Endothelial cell of umbilical vein (primary cell): Measurements from ENCODE around the gene PPIB. TPM values are rescaled to one million over a fixed set of nuclear protein-coding genes. Genes with fewer than 3 reads are reported as not detected.

Source experiments
- BruUV-seq: library from RNA; stranded (reverse); fragments of 400-500 nt; replicated peaks from 2 replicates; lab custom pipeline; 2021; lab: Mats Ljungman, UMichigan
- CTCF ChIA-PET: fragments of 300-600, 350-600 bp; sonication (Branson Sonifier 250); formaldehyde crosslinking; loops from one replicate; lab custom pipeline; 2021; ENCODE audit warnings: antibody characterized with exemption, inconsistent platforms; lab: Charles Lee
- POLR2A ChIA-PET: fragments of 300-600, 350-600 bp; sonication (Branson Sonifier 250); formaldehyde crosslinking; loops from one replicate; lab custom pipeline; 2021; ENCODE audit warnings: antibody characterized with exemption, inconsistent platforms; lab: Charles Lee
- DNase-seq: peaks from one replicate; pipeline ENCODE4 v3.0.0-alpha.2; 2011; ENCODE audit warnings: low read depth, low spot score
- FAIRE-seq: peaks from 2 replicates; lab custom pipeline; 2011; peaks lifted over from hg19 to GRCh38; lab: Jason Lieb, UNC
- H2AFZ ChIP-seq: 2 replicates; pipeline ENCODE4 v1.6.0; 2012; ENCODE audit warnings: low read depth, low read length, control low read depth, inconsistent platforms
- H3K27ac ChIP-seq: 2 replicates; pipeline ENCODE4 v1.5.1; 2011; ENCODE audit warnings: low read depth, mild to moderate bottlenecking, control low read depth, low read length, moderate library complexity; ENCODE audit not compliant: insufficient read depth
- H3K27me3 ChIP-seq, 2 experiments: 2 replicates each; pipeline versions ENCODE4 v1.6.0 to v1.6.1; 2011; ENCODE audit warnings: low read length in 2 of 2, mixed read lengths in 1 of 2; ENCODE audit not compliant: control insufficient read depth in 2 of 2, insufficient read depth in 2 of 2
- H3K36me3 ChIP-seq, 2 experiments: 2 replicates in 1 of 2; 3 replicates in 1 of 2; pipeline ENCODE4 v1.5.1; 2011; ENCODE audit warnings: low read length in 2 of 2, mild to moderate bottlenecking in 1 of 2, moderate library complexity in 1 of 2; ENCODE audit not compliant: control insufficient read depth in 2 of 2, insufficient read depth in 2 of 2; ENCODE audit errors: extremely low read depth in 1 of 2
- H3K4me1 ChIP-seq: 3 replicates; pipeline ENCODE4 v1.5.1; 2011; ENCODE audit warnings: mild to moderate bottlenecking, low read length; ENCODE audit not compliant: control insufficient read depth, insufficient read depth; ENCODE audit errors: extremely low read depth
- H3K4me2 ChIP-seq: 2 replicates; pipeline ENCODE4 v1.6.1; 2011; ENCODE audit warnings: low read length, control low read depth, mixed read lengths; ENCODE audit not compliant: insufficient read depth
- H3K4me3 ChIP-seq, 3 experiments: fragments of 200-600 bp in 1 of 3; sonication (generic), shearing (Covaris generic) in 1 of 3; replicated peaks in 1 of 3; 2 replicates each; pipeline ENCODE4 v1.5.1; 2011 to 2016; ENCODE audit warnings: control low read depth in 3 of 3, low read length in 3 of 3, mild to moderate bottlenecking in 2 of 3, inconsistent platforms in 1 of 3, low read depth in 1 of 3, moderate library complexity in 1 of 3; ENCODE audit not compliant: insufficient read depth in 1 of 3
- H3K79me2 ChIP-seq: 2 replicates; pipeline ENCODE4 v1.6.0; 2012; ENCODE audit warnings: low read length, inconsistent platforms; ENCODE audit not compliant: control insufficient read depth, insufficient read depth
- H3K9ac ChIP-seq: replicated peaks from 2 replicates; pipeline ENCODE3; 2011; ENCODE audit warnings: low read length, control low read depth; ENCODE audit not compliant: insufficient read depth; ENCODE audit errors: extremely low read depth
- H3K9me1 ChIP-seq: replicated peaks from 3 replicates; pipeline ENCODE4 v1.6.0; 2011; ENCODE audit warnings: mild to moderate bottlenecking, low read length; ENCODE audit not compliant: control insufficient read depth, insufficient read depth; ENCODE audit errors: extremely low read depth
- H3K9me3 ChIP-seq: replicated peaks from 2 replicates; pipeline ENCODE4 v1.5.1; 2012; ENCODE audit warnings: low read length, inconsistent platforms; ENCODE audit not compliant: control insufficient read depth, insufficient read depth
- H4K20me1 ChIP-seq: replicated peaks from 2 replicates; pipeline ENCODE3; 2011; ENCODE audit warnings: mild to moderate bottlenecking, low read length; ENCODE audit not compliant: control insufficient read depth, insufficient read depth; ENCODE audit errors: extremely low read depth
- EZH2 ChIP-seq: IDR thresholded peaks from 2 replicates; pipeline ENCODE4 v1.6.1; 2012; ENCODE audit warnings: borderline replicate concordance, low read depth, mild to moderate bottlenecking, moderate library complexity, low read length, inconsistent platforms; ENCODE audit not compliant: severe bottlenecking
- FOS ChIP-seq: IDR thresholded peaks from 2 replicates; pipeline ENCODE4 v1.6.1; 2011; ENCODE audit warnings: mild to moderate bottlenecking, low read length, moderate library complexity, borderline replicate concordance; ENCODE audit not compliant: insufficient read depth
- GATA2 ChIP-seq: IDR thresholded peaks from 2 replicates; pipeline ENCODE4 v1.7.0; 2011; ENCODE audit warnings: low read depth, mild to moderate bottlenecking, moderate library complexity, mixed read lengths, low read length; ENCODE audit not compliant: insufficient read length, insufficient read depth
- JUN ChIP-seq: IDR thresholded peaks from 2 replicates; pipeline ENCODE4 v1.6.1; 2011; ENCODE audit warnings: borderline replicate concordance, low read depth; ENCODE audit not compliant: insufficient read length, insufficient read depth
- MYC ChIP-seq: IDR thresholded peaks from one replicate; pipeline ENCODE4 v1.6.1; 2011; ENCODE audit warnings: mild to moderate bottlenecking, low read depth, low read length
- POLR2A ChIP-seq: IDR thresholded peaks from 2 replicates; pipeline ENCODE4 v1.6.1; 2012; ENCODE audit warnings: low read depth, mild to moderate bottlenecking, control low read depth, low read length
- POLR2AphosphoS5 ChIP-seq: IDR thresholded peaks from 2 replicates; pipeline ENCODE4 v1.6.1; 2012; ENCODE audit warnings: low read depth, mild to moderate bottlenecking, control low read depth, low read length, moderate library complexity; ENCODE audit not compliant: insufficient read depth
- dilution Hi-C: fragments of 300-500 bp; cut with MboI; formaldehyde crosslinking; loops from one replicate; pipeline ENCODE4 v1.15.0; 2019; ENCODE audit warnings: low sequenced_read_pairs; ENCODE audit not compliant: extremely low pct_ligation_motif_present
- intact Hi-C: fragments of 100-400 bp; cut with micrococcal nuclease; formaldehyde crosslinking; loops from one replicate; pipeline ENCODE4 v1.10.0; 2022
- polyA plus RNA-seq, 4 experiments: library from polyadenylated mRNA; depleted of rRNA in 3 of 4; stranded (reverse) in 3 of 4; unstranded in 1 of 4; fragments of >200 nt; gene quantifications; 2 replicates each; pipeline versions ENCODE4 v1.2.1 to v1.2.3, GENCODE V29; 2011 to 2012; ENCODE audit warnings: missing spikeins in 1 of 4
- total RNA-seq: library from RNA; stranded (reverse); gene quantifications from 2 replicates; pipeline ENCODE4 v1.2.3, GENCODE V29; 2021
- TF ChIP-seq, protein P1 (sequence below): IDR thresholded peaks from 2 replicates; pipeline ENCODE4 v1.6.1; 2011; ENCODE audit not compliant: insufficient read depth, insufficient read length
- TF ChIP-seq, protein P2 (sequence below), 2 donors: IDR thresholded peaks; 1 replicate in 1 of 2; 2 replicates in 1 of 2; pipeline ENCODE4 v1.5.1; 2011; ENCODE audit warnings: low read length in 2 of 2, mild to moderate bottlenecking in 2 of 2, moderate library complexity in 2 of 2, control low read depth in 1 of 2, inconsistent platforms in 1 of 2, low read depth in 1 of 2; ENCODE audit not compliant: insufficient read depth in 1 of 2; ENCODE audit errors: extremely low read depth in 1 of 2

PPIB gene
- total and polyA plus RNA-seq, 2 donors (not counting 3 experiments of a cell fraction or from before 2014, with no cell fraction given): 840 to 1,240 TPM

- FAIRE-seq: no peak
- POLR2A ChIA-PET: no interaction called here
- Histone ChIP-seq H4K20me1 (no peaks in the 10 kb centered on the region), H2AFZ (no peak overlapping the region), H3K4me2 (no peak overlapping the region), H3K4me1 (peaks cover 12% of the 10 kb centered on the region), H3K9ac (no peak overlapping the region), H3K79me2 (peaks cover 26% of the 10 kb centered on the region), H3K4me3 (no peak overlapping the region), H3K36me3 (peaks cover 23 to 49% of the 10 kb centered on the region in 2 experiments), H3K27ac (no peak overlapping the region), H3K27me3 (peaks cover 5 to 12% of the 10 kb centered on the region in 2 experiments), H3K9me3 (no peaks in the 10 kb centered on the region), H3K9me1 (no peaks in the 10 kb centered on the region)
- BruUV-seq: TSS peak; percentile 58
- CTCF ChIA-PET: interaction anchor here (4.0 kb wide), 1 partner anchor 7 kb away, joined by 33 read pairs; the partner anchor contains the start of gene PPIB
- dilution Hi-C loops (no loop called here), intact Hi-C loops (no loop called here)
- DNase-seq: no peak
- TF ChIP-seq EZH2: no peak
- no peak for TF ChIP-seq MYC
- TF ChIP-seq, protein P1, sequence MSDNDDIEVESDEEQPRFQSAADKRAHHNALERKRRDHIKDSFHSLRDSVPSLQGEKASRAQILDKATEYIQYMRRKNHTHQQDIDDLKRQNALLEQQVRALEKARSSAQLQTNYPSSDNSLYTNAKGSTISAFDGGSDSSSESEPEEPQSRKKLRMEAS: no peak
- no peak for TF ChIP-seq POLR2A
- no peak for TF ChIP-seq JUN
- TF ChIP-seq GATA2: no peak
- no peak for TF ChIP-seq POLR2AphosphoS5
- no peak for TF ChIP-seq FOS
- TF ChIP-seq, protein P2, sequence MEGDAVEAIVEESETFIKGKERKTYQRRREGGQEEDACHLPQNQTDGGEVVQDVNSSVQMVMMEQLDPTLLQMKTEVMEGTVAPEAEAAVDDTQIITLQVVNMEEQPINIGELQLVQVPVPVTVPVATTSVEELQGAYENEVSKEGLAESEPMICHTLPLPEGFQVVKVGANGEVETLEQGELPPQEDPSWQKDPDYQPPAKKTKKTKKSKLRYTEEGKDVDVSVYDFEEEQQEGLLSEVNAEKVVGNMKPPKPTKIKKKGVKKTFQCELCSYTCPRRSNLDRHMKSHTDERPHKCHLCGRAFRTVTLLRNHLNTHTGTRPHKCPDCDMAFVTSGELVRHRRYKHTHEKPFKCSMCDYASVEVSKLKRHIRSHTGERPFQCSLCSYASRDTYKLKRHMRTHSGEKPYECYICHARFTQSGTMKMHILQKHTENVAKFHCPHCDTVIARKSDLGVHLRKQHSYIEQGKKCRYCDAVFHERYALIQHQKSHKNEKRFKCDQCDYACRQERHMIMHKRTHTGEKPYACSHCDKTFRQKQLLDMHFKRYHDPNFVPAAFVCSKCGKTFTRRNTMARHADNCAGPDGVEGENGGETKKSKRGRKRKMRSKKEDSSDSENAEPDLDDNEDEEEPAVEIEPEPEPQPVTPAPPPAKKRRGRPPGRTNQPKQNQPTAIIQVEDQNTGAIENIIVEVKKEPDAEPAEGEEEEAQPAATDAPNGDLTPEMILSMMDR (IDR thresholded peaks at IDR 0.05; ENCODE audit: extremely low read depth in 1 of 2, insufficient read depth in 1 of 2, low read depth in 1 of 2, low read length in 2 of 2): no peak
Measured at GRCh38 chr15:64155802-64156651, 6.8 kb downstream of the PPIB start.
